Stimulated activated CD8-positive, alpha-beta memory T cell treated with anti-CD3 and anti-CD28 coated beads, Interleukin-4, amount 100 ng/mL, for 1 hour (primary cell): ENCODE data around the gene PAOX.
"Not testable (repeated sequence)": the region's sequence is repeated elsewhere in the genome, so short reads cannot be mapped to it uniquely, and the experiment has no call there.

Experiments used
- DNase-seq, 2 donors: peaks; one replicate each; pipeline ENCODE4 v3.0.0-alpha.2; 2020; ENCODE audit warnings: low read depth in 2 of 2, low spot score in 1 of 2

The PAOX gene

DNA sequence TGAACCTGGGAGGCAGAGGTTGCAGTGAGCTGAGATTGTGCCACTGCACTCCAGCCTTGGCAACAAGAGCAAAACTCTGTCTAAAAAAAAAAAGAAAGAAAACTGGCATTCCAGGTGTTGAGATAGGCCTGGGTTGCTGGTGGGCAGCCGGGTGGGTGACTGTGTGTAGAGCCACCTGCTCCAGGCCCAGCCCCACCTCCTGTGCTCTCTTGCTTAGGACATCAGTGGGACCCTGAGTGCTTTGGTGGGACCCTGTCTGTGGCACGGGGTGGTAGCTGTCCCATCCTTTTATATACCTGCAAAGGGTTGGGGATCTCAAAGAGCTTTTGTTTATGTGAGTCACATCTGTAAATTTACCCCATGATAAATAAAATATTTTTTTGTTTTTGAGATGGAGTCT is 6.2 kb downstream of the PAOX start:
- no peak for DNase-seq

DNA sequence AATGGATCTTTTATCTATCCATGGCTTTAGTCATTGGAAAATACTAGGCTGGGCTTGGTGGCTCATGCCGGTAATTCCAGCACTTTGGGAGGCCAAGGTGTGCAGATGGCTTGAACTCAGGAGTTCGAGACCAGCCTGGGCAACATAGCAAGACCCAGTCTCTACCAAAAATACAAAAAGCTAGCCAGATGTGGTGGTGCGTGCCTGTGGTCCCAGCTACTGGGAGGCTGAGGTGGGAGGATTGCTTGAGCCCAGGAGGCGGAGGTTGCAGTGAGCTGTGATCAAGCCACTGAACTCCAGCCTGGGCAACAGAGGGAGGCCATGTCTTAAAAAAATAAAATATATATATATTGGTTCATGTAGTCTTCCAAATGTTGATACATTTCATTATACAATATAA is 7.9 kb downstream of the PAOX start:
- not testable (repeated sequence) for DNase-seq

DNA sequence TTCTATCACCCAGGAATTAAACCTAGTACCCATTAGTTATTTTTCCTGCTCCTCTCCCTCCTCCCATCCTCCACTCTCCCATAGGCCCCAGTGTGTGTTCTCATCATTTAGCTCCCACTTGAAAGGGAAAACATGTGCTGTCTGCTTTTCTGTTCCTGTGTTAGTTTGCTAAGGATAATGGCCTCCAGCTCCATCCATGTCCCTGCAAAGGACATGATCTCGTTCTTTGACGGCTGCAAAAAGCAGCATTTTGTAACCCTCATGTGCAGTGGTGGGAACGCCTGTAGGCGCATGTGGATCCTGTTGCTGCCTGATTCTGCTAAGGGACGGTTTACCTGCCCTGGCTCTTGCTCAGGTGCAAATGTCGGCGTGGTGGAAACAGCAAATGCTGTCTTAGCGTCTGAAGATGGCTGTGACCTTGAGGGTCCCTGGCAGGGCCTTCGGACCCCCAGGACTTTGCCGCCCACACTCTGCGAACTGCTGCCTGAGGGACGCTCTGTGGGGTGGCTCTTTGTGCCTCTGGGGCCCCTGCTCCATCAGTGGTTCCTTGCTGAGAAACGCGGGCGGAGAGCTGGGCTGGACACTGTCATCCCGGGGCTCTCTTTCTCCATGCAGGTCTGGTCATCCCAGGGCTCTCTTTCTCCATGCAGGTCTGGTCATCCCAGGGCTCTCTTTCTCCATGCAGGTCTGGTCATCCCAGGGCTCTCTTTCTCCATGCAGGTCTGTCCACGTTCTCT is 9.3 kb downstream of the PAOX start:
- no peak for DNase-seq

DNA sequence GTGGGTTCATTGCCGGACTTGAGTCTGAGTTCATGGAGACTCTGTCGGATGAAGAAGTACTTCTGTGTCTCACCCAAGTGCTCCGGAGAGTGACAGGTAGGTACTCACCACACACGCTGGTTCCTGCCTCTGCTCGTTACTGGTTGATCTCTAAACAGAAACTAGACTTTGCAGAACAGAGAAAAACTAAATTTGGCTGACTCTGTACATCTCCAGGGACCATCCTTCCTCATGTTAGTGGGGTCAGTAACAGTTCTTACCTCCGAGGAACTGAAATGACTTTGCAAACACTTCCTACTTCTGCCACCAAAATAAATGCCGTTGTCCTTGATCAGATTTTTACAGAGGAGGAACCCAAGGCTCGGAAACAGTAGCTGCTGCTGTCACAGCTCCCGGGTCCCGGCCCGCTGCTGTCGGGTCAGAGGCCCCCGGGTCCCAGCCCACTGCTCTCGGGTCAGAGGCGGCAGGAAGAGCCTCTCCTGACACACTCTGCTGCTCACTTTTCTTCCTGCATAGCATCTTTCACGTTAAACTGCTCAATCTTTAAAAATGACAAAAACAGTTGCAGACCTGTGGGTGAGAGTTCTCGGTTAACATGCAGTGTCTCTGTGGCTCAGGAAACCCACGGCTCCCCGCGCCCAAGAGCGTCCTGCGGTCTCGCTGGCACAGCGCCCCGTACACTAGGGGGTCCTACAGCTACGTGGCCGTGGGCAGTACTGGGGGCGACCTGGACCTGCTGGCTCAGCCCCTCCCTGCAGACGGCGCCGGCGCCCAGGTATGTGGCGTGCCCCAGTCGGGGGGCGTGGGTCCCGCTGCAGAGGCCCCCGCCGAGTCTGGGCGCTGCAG is 10.1 kb downstream of the PAOX start:
- no peak for DNase-seq

DNA sequence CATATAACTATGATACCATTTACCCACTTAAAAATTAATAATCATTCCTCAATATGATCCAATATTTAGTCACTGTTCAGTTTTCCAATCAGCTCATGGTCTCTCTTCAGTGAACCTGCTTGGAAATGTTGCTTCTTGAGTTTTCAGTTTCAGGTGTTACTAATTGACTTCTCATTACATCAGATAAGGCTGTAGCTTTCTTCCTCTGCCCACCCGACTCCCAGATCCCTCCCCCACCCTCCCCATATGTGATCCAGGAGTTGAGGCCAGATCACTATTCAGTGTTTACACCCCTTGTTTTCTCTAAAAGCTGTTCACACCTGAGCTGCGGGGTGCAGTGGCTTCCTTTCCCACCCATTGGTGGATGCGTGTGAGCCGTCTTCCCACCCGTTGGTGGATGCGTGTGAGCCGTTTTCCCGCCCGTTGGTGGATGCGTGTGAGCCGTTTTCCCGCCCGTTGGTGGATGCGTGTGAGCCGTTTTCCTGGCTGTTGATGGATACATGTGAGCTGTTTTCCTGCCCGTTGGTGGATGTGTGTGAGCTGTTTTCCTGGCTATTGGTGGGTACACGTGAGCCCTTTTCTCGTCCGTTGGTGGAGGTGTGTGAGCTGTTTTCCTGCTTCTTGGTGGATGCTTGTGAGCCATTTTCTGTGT is 11.7 kb downstream of the PAOX start:
- DNase-seq = no peak

DNA sequence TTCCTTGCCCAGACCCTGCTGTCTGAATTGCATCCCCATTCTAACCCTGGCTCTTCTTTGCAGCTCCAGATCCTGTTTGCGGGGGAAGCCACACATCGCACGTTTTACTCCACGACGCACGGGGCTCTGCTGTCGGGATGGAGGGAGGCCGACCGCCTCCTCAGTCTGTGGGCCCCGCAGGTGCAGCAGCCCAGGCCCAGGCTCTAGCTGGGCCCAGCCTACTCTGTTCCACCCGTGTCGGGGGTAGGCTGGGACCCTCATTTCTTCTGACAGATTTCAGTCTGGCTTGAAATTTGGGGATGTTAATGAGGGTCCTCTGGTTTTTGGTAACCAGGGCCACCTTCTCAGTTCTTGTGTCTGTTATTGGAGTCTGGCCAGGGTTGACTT is 12.2 kb downstream of the PAOX start:
- no peak for DNase-seq

DNA sequence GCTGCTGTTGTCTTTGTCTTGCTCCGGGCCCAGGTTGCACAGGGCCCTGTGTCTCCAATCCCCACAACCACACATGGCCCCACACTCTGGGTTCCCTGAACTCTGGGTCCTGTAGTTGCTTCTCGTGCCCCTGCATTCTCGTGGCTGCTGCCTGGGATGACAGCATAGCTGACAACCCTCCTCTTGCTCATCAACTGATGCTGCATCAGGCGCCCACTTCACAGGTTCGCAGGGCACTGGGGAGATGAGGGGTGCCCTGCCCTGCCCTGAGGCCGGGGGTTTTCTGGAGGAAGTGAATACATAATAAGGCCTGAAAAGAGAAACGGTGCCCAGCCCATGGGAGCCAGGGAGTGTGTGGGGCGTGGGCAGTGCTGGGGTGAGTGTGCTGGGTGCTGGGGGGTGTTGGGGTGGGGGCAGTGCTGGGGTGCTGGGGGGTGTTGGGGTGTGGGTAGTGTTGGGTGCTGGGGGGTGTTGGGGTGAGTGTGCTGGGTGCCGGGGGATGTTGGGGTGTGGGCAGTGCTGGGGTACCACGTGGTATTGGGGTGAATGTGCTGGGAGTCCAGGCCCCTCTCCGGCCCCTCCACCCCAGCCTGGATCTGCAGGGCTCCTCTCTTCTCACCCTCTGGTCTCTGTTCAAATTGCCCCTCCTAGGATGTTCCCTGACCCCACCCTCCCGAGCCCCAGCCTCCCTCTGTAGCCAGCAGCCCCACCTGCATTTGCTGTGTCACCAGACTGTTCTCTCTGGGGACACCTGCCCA is 12.9 kb downstream of the PAOX start:
- no peak for DNase-seq

DNA sequence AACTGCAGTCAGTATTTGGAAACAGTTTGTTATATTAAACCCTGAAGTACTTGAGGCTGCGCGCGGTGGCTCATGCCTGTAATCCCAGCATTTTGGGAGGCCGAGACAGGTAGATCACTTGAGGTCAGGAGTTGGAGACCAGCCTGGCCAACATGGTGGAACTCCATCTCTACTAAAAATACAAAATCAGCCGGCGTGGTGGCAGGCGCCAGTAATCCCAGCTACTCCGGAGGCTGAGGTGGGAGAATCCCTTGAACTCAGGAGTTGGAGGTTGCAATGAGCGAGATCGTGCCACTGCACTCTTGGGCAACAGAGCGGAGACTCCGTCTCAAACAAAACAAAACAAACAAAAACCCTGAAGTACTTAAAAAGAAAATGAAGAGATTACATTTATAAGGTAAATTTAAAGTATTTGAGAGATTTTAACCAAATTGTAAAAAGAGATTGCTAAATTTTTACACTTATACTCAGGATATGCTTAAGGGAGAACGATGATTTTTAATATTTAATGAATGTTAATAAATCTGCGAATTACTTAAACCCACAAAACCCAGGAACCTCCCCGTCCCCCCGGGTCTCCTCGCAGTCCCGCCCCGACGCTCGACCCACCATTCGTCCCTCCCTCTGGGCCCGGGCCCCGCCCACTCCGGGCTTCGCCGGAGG is 14.5 kb downstream of the PAOX start:
- no peak for DNase-seq

DNA sequence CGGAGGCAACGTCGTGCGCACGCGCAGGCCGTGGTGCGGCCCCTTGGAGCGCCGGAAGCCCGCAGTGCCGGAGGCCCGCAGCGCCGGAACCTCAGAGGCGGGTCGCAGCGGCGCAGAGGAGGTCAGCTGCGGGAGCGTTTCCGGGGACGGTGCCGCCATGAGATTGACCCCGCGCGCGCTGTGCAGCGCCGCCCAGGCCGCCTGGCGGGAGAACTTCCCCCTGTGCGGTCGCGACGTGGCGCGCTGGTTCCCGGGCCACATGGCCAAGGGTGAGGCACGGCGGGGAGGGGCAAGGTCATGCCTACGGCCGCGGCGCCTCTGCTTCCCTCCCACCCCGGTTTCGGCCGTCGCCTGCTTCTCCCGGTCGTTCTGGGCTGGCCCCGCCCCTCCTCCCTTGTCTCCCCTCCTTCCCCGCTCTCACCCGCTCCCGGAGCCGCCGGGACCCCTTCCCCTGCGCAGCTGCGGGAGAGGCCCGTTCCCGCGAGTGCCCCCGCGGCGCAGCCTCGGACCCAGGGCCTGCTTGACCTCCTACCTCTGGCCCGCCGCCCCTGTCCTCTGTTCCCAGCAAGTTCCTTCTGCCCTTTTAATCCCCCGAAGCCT is 15.1 kb downstream of the PAOX start, which contains the start of gene MTG1:
TSS of gene MTG1 (plus strand) at position 94 of the 600 bp plus-strand sequence. CDS start at position 158, 64 bp downstream.
- DNase-seq = peak; percentile 72 to 88

DNA sequence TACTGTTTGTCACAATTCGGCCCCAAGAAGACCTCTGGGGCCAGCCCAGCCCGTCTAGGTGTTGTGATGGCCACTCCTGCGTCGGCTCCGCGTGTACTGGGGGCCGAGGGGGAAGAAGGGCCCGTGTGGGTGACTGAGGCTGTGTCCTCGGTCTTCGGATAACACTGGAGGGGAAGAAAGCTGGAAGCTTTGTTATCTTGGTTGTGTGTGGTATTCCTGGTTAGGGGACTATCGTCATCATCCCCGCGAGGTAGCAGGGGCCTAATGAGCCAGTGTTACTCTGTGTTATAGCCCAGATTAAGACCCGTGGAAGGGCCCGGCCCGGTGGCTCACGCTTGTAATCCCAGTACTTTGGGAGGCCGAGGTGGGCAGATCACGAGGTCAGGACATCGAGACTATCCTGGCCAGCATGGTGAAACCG is 15.7 kb downstream of the PAOX start:
- no peak for DNase-seq

DNA sequence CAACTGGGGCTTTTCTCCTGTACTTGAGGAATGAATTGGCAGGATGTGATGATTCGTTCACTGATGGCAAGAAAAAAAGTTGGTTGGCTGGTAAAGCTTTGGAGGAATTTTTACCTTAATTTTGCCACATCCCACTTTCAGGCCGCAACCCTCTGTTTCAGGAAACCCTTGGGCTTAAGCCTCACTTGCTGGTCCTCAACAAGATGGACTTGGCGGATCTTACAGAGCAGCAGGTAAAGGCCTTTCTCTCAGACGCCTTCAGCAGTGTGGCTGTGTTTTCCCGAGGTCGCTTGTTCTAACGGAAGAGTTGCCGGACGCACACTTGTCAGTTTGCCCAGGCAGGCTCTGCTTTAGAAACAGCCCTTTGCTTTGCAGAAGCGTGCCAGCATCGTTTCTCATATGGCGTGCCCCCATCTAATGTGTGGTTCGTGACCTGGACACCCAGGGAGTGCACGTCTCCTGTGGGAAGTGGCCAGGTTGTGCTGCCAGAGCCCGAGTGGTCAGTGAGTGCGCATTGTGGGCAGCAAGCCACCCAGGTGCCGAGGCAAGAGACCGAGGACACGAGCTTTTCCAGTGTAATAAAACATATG is 17.1 kb downstream of the PAOX start:
- no peak for DNase-seq

DNA sequence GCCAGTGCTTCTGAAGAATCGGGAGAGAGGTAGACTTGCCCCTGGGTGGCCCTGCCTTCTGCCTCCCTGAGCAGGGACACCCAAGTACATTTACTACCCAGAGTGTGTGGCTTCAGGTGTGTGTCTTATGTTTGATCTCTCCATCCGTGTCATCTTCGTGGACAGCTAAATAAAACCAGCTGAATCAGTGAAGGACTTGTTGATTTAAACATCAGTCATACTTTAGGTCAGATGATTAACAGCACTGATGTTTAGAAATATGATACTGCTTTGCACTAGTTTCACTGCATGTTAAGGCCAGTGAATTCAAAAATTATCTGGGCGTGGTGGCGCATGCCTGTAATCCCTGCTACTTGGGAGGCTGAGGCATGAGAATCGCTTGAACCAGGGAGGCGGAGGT is 18.9 kb downstream of the PAOX start:
- no peak for DNase-seq

DNA sequence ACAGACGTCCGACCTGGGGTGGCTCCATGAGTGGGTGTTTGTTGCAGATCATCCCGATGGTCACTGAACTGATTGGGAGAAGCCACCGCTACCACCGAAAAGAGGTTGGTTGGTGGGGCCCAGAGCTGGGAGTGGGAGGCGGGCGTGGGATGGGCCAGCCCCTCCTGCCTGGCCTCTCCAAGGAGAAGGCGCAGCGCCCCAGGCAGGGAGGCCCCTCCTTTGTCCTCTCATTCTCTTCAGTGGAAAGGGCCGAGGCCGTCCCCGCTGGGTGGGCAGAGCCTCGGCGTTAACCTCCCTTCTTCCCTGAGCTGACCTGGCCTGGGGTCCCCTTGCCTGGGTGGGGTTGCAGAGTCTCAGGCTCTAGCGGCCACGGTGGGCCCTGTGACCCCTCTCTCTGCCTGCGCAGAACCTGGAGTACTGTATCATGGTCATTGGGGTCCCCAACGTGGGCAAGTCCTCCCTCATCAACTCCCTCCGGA is 20.1 kb downstream of the PAOX start:
- no peak for DNase-seq

DNA sequence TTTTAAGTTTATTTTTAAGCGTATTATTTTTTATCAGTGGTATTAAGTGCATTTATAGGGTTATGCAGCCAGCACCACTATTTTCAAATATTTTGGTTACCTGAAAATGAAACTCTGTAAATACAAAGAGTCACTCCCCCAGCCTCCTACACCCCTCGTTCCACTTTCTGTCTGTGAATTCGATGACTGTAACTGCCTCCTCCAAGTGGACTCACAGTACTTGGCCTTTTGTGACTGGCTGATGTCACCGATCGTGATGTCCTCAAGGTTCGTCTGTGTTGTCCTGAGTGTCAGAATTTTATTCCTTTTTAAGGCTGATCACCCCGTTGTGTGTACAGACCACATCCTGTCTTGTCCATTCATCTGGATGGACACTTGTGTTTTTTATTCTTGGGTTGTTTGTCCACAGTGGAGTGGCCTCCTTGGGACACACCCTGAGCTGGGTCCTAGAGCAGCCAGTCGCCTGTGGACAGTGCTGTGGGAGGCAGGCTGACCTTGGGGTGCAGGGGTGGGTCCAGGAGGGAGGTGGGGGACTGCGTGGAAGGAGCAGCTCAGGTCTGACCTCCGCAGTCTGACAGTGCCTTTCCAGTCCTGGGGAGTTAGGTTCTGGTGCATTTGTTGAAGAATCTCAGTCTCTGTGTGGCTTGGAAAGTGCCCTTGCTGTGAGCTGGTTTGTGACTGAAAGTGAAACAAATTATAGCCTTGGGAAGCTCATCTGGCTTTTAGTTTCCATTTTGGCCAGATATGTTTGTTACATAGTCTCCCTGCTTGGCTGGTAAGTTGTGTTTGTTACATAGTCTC is 21.8 kb downstream of the PAOX start:
- no peak for DNase-seq

DNA sequence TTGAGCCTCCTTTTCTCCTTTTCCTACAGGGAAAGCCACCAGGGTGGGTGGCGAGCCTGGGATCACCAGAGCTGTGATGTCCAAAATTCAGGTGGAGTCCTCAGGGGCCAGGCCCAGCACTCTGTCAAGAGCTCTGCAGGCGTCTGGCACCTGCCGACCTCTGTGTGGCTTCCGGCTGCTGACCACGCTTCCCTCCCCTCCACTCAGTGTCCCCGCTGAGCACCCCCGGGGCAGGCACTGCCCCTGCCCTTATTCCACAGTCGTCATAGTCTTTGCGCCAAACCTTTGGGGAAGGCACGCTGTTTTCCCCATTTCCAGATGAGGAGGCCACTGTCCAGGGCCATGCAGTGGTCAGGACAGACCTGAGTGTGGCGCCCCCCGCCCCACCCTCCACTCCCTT is 22.4 kb downstream of the PAOX start:
- DNase-seq = no peak

DNA sequence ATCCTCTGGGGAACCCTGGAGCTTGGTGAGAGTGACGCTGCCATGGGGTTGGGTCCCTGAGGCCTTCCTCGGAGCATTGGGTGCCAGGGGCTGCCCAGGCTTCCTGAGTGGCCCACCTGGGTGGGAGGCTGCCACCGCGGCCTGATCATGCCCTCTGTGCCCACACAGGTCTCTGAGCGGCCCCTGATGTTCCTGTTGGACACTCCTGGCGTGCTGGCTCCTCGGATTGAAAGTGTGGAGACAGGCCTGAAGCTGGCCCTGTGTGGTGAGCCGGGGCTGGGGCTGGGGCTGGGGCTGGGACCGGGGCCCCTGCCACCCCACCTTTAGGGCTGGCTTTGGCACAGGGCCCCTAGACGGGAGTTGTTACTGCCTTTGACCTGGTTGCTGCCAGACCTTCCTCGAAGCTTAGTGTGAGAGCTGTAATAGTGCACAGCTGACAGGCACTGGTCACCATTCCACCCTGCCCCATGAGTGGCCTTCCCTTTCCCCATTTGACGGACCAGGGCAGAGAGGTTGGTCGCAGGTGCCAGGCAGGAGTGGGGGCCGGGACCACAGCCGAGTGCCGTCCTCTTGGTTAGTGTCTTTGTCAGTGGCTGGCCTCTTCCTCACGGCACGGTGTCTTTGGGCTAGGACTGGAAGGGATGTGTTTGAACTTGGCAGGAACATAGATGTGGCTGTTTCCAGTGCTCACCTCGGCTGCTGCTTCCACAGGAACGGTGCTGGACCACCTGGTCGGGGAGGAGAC is 23.1 kb downstream of the PAOX start:
- DNase-seq = no peak

DNA sequence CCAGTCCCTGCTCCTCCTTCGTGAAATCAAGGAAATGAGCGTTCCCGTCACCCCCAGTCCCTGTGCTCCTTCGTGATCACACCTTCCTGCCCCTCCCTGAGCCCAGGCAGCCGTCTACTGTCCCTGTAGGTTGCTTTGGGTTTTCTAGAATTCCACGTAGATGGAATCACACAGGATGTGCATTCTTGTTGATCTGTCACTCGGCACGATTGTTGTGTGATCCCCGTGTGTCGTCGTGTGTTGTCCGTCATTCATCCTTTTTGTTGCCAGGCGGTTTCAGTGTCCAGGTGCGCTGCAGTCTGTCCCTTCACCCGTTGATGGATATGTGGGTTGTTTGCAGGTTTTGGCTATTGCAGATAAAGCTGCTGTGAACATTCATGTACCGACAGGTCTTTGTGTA is 24.3 kb downstream of the PAOX start:
- no peak for DNase-seq

DNA sequence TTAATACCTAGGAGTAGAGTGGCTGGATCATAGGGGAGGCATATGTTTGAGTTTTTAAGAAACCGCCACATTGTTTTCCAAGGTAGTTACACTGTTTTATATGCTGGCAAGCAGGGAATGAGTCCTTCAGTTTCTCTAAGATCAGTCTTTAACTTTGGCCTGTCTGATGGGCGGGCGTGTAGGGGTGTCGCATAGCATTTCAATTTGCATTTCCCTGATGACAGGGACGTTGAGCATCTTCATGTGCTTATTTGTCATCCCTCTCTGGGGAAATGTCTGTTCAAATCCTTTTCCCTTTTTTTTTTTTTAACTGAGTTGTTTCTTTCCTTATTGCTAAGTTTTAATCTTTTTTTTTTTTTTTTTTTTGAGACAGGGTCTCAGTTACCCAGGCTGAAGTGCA is 24.7 kb downstream of the PAOX start:
- DNase-seq = no peak
